H1 (cell line): ENCODE measurements around the gene CNDP2. TPM values are rescaled to one million over a fixed set of nuclear protein-coding genes. Genes with fewer than 3 reads are reported as not detected.

Experiments
- CEBPB ChIP-seq: IDR thresholded peaks from 2 replicates; pipeline ENCODE4 v1.6.1; 2012; ENCODE audit warnings: low read depth, low read length
- JUN ChIP-seq: IDR thresholded peaks from 2 replicates; pipeline ENCODE4 v1.6.1; 2011; ENCODE audit warnings: low read depth, mild to moderate bottlenecking, improper control_type of control experiment, low read length
- polyA plus RNA-seq, 7 experiments: library from polyadenylated mRNA; depleted of rRNA in 3 of 7; stranded (reverse) in 5 of 7; unstranded in 2 of 7; fragments of >200 nt in 5 of 7; fragments of 200-250 nt in 2 of 7; gene quantifications; 1 replicate in 5 of 7; 2 replicates in 1 of 7; 4 replicates in 1 of 7; pipeline versions ENCODE4 v1.2.1 to v1.2.3, GENCODE V29; 2011 to 2013; ENCODE audit warnings: missing spikeins in 2 of 7, mixed read lengths in 2 of 7
- total RNA-seq: library from RNA; stranded (reverse); fragmentation: NEBNext Ultra II Directional; extraction: Animal tissue kit (Norgen Biotek cat#: 25700); gene quantifications from 2 replicates; pipeline ENCODE4 v1.2.1, GENCODE V29; 2021

CNDP2 gene
- total and polyA plus RNA-seq, 2 of the 8 experiments (the other 6 are each of a cell fraction or from before 2014, with no cell fraction given): 71.8 to 243 TPM

DNA sequence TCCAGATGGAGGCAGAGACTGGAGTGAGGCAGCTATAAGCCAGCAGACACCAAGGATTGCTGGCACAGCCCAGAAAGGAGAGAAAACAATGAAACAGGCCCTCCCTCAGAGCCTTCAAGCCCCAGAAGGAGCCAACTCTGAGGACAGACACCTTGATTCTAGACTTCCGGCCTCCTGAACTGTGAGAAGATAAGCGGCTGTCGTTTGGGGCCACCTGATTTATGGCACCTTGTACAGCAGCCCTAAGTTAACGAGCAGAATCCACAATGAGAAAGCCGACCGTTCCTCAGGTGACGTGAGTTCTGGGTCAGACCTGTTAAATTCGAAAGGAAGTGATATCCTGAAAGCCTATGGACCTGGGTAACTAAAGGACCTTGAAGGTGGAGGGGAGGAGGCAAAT is 7.3 kb upstream of the CNDP2 start (continued):
- TF ChIP-seq JUN (no peak), CEBPB (no peak)
